Left lung (tissue), 10 donors: ENCODE results near the gene NAAA. TPM values are rescaled to one million over a fixed set of nuclear protein-coding genes. Genes with fewer than 3 reads are reported as not detected.
"Not testable (repeated sequence)": the region's sequence is repeated elsewhere in the genome, so short reads cannot be mapped to it uniquely, and the experiment has no call there.

ENCODE experiments used
- ATAC-seq: fragments of 200-7000 bp; cut with Tn5 transposase; one replicate; pipeline ENCODE4 v1.9.1; 2020; ENCODE audit warnings: moderate library complexity
- DNase-seq, 4 donors: peaks; one replicate each; pipeline ENCODE4 v3.0.0-alpha.2; 2013 to 2020
- H3K27ac ChIP-seq, 2 donors: fragments of 200-600 bp; sonication (generic) in 1 of 2; one replicate each; pipeline versions ENCODE4 v1.5.0 to v1.8.0; 2020 to 2021
- H3K27me3 ChIP-seq, 2 donors: fragments of 200-600 bp; sonication (generic) in 1 of 2; one replicate each; pipeline versions ENCODE4 v1.5.0 to v1.8.0; 2020 to 2021
- H3K36me3 ChIP-seq, 2 donors: fragments of 200-600 bp; sonication (generic) in 1 of 2; one replicate each; pipeline versions ENCODE4 v1.5.0 to v1.8.0; 2020 to 2021
- H3K4me1 ChIP-seq, 2 donors: fragments of 200-600 bp; one replicate each; pipeline ENCODE4 v1.8.0; 2021
- H3K4me3 ChIP-seq, 2 donors: fragments of 200-600 bp; sonication (generic) in 1 of 2; one replicate each; pipeline versions ENCODE4 v1.5.0 to v1.8.0; 2020 to 2021; ENCODE audit warnings: mild to moderate bottlenecking in 1 of 2
- H3K9me3 ChIP-seq, 2 donors: fragments of 200-600 bp; sonication (generic) in 1 of 2; one replicate each; pipeline versions ENCODE4 v1.5.0 to v1.8.0; 2020 to 2021
- CTCF ChIP-seq, 2 donors: fragments of 200-600 bp; sonication (generic) in 1 of 2; IDR thresholded peaks; one replicate each; pipeline versions ENCODE4 v1.5.0 to v1.8.0; 2021; ENCODE audit warnings: antibody characterized with exemption in 2 of 2
- intact Hi-C, 2 donors: fragments of 100-400 bp; cut with DNase I; formaldehyde crosslinking; loops; one replicate each; pipeline versions ENCODE4 v1.11.2 to v1.14.2; 2022
- polyA plus RNA-seq, 6 donors: library from polyadenylated mRNA; unstranded; fragments of 120-200 nt; gene quantifications; one replicate each; pipeline ENCODE4 v1.2.1, GENCODE V29; 2013; ENCODE audit not compliant: insufficient read length in 6 of 6
- total RNA-seq, 2 donors: library from RNA; stranded (reverse); fragmentation: NEBNext Ultra II Directional; extraction: Animal tissue kit (Norgen Biotek cat#: 25700); gene quantifications; one replicate each; pipeline ENCODE4 v1.2.1, GENCODE V29; 2021
- donor health status: DM: no; HTN: yes; CAD: no.
- donor health status: DM: no; HTN: no; CAD: no.

NAAA gene
- total and polyA plus RNA-seq, 8 donors = 6.8 to 25.9 (median 9.9) TPM

DNA sequence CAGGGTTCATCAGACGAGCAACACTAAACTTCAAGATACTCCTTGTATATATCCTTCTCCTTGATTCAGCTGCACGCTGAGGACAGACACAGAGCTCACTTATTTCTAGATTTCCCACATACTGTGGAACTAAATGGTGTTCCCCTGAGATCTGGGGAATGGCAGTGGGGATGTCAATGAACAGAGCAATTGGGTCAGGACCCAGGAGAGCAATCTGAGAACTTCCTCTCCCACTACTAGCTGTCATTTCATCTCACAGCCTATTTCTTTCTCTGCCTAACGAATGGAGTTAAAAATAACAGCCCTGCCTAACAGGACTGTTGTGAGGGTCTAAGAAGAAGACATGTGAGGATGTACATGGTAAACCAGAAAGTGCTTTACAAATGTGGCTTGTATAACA is 10.7 kb downstream of the NAAA start:
- H3K4me3 ChIP-seq = no peak overlapping the region
- H3K27me3 ChIP-seq = no peaks in the 10 kb centered on the region
- H3K9me3 ChIP-seq = no peaks in the 10 kb centered on the region
- H3K4me1 ChIP-seq = no peaks in the 10 kb centered on the region
- no peak for TF ChIP-seq CTCF (IDR thresholded peaks at IDR 0.05)
- ATAC-seq (no peak), DNase-seq (no peak)
- intact Hi-C loops = no loop called here
- H3K27ac ChIP-seq = no peak overlapping the region
- H3K36me3 ChIP-seq = peaks cover 0 to 23% of the 10 kb centered on the region in 2 donors

GRCh38 chr4:75924916-75925315 is 15.9 kb downstream of the NAAA start:
- intact Hi-C loops, H3K4me1 ChIP-seq, DNase-seq, H3K9me3 ChIP-seq, H3K4me3 ChIP-seq, H3K27ac ChIP-seq, H3K27me3 ChIP-seq, ATAC-seq: not testable (repeated sequence)
- H3K36me3 ChIP-seq = peaks cover 0 to 46% of the 10 kb centered on the region in 2 donors

GRCh38 chr4:75924309-75924827 is 16.4 kb downstream of the NAAA start:
- no peak for TF ChIP-seq CTCF (IDR thresholded peaks at IDR 0.05)
- H3K27ac ChIP-seq = no peak overlapping the region
- peaks cover 0 to 40% of the 10 kb centered on the region in 2 donors for H3K36me3 ChIP-seq
- H3K27me3 ChIP-seq = no peaks in the 10 kb centered on the region
- DNase-seq = no peak
- no peak for ATAC-seq
- H3K4me3 ChIP-seq = no peak overlapping the region
- no peaks in the 10 kb centered on the region for H3K9me3 ChIP-seq
- intact Hi-C loops = no loop called here
- H3K4me1 ChIP-seq = no peaks in the 10 kb centered on the region

GRCh38 chr4:75922588-75922987 is 18.2 kb downstream of the NAAA start:
- Histone ChIP-seq H3K9me3 (no peaks in the 10 kb centered on the region), H3K27ac (no peak overlapping the region), H3K36me3 (peaks cover 0 to 48% of the 10 kb centered on the region in 2 donors), H3K4me1 (no peaks in the 10 kb centered on the region), H3K27me3 (no peaks in the 10 kb centered on the region), H3K4me3 (no peak overlapping the region)
- no peak for DNase-seq
- no peak for ATAC-seq
- TF ChIP-seq CTCF (IDR thresholded peaks at IDR 0.05) = no peak
- intact Hi-C loops = no loop called here

GRCh38 chr4:75921910-75922309 is 18.9 kb downstream of the NAAA start:
- Histone ChIP-seq H3K27ac (no peak overlapping the region), H3K4me3 (no peak overlapping the region), H3K4me1 (no peaks in the 10 kb centered on the region), H3K9me3 (no peaks in the 10 kb centered on the region), H3K27me3 (no peaks in the 10 kb centered on the region), H3K36me3 (peaks cover 0 to 53% of the 10 kb centered on the region in 2 donors)
- no peak for ATAC-seq
- no peak for DNase-seq
- intact Hi-C loops = no loop called here
- TF ChIP-seq CTCF (IDR thresholded peaks at IDR 0.05) = no peak

- Histone ChIP-seq H3K27ac (no peak overlapping the region), H3K4me1 (peaks cover 0 to 4% of the 10 kb centered on the region in 2 donors)
- no peak for DNase-seq
Measured at GRCh38 chr4:75920327-75920726, 20.5 kb downstream of the NAAA start.

More at GRCh38 chr4:75920327-75920726, 20.5 kb downstream of the NAAA start:
- intact Hi-C loops = no loop called here
- no peak for TF ChIP-seq CTCF (IDR thresholded peaks at IDR 0.05)
- H3K4me3 ChIP-seq = no peak overlapping the region
- no peaks in the 10 kb centered on the region for H3K9me3 ChIP-seq
- H3K36me3 ChIP-seq = peaks cover 0 to 53% of the 10 kb centered on the region in 2 donors
- ATAC-seq = no peak
- H3K27me3 ChIP-seq = no peaks in the 10 kb centered on the region
